ENCODE measurements around the gene DDX59.

DDX59 gene

DNA sequence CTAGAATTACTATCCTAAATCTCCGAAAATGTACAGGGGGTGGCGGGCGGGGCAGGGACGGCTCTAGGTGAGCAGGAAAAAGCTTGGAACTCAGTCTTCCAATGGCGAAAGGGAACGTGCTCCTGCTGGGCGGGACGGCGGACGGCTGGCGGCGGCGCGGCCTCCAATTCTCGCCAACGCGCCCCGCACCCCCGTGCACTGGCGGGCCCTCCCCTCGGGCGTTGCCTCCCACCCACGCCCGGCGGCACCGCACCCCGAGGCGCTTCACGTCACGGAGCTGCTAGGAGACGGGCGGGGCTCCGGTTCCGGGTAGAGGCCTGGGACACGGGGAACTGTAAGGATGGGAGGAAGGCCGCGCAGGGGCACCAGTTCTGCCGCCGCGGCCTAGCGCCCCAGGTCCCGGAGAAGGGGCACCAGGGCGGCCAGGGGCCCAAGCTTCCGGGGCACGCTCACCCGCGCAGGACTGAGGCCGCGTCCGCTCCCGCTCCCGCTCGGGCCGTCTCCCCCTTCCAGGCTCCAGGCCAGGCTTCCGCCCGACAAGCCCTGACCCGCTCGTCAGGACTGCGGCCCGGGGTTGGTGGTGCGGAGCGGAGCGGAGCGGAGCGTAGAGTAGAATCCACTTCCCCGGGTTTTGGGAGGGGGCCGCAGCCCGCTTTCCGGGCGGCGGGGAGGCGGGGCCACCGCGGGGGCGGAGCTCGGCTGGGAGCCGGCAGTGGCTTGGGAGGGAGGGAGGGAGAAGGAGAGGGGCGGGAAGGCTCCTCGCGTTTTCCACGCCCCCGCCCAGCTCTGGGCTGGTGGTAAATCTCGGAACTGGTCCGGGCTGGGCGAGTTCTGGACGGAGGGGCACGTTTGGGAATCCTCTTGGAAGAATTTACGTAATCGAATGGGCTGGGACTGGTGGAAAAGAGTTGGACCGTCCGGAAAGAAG, at the start of gene DDX59:
Gene DDX59, minus strand, starts transcription at position 594 of the 928 bp plus-strand sequence. CDS start 3,167 bp downstream, outside the sequence.
- no peak for FAIRE-seq

DNA sequence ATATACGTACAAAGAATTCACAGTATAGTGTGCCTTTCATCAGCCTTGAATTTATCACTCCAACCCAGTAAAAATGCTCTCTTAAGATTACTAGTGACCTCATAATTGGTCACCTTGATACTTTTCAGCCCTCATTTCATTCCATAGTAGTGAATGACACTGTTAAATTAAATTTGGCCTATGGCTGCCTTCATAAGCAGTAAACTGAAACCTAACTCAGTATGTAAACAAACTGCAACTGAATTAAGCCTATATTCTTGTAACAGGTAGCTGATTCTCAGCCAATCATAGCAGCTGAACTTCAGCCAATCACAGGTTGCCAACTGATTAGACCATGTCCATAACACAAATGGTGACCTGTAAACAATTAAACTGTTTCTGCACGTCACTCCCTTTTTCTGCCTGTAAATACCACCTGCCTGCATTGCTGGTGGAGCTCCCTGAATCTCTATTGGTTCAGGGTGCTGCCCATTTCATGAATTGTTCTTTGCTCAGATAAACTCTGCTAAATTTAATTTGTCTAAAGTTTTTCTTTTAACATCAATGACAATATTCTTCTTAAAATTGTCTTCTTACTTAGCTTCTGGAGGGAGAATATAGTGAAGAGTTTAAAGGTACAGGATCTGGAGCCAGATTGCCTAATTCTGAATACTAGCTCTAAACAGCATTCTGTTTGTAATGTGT, 44.9 kb upstream of the DDX59 start:
- no peak for FAIRE-seq

DNA sequence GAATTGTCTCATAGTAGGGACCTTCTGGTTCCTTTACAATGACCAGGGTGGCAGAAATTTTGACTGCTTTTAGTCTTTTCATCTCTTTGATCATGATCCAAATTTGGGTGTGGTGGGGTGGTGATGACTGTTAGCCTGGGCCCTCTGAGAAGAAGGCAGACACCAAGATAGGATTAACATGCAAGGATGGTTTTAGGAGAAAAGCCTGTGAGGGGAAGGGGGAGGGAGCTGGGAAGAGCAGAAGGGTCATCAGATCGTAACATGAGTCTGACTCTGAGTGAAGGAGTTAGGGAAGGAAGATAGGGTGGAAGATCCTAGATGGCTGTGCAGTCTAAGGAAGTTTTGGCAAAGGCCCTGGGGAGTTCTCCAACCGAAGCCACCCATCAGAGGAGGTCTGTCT, 40.5 kb upstream of the DDX59 start:
- FAIRE-seq: no peak

DNA sequence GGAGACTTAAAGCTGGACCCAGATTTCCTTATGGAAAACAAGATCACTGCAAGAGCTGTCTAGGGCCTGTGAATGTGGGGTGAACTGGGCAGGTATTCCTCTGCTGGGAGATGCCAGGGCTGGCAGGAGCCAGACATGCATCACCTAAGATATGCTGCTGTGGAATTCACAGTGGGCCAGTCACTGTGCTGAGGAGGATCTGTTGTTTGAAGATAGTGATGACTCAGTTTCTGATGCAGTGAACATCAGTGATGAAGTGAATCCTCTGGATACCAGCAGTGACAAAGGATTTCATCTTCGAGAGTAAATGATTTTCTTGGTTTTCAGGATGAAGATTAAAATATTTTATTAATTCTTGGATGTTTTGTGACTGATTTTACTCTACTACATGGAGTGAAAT, 39.1 kb upstream of the DDX59 start:
- FAIRE-seq: no peak

DNA sequence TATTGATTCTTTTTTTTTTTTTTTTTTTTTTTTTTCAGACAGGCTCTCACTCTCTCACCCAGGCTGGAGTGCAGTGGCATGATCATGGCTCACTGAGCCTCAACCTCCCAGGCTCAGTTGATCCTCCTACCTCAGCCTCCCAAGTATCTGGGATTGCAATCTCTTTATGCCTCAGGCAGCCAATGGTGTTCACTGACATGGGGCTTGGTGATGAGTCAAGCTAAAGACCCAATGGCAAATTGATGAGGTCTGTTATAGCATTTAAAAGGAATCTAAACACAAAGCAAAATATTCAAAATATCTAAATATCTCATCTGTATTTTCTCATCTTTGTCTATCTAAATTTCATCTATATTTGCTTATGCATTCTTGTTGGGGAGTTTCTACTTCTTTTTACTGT, 38.5 kb upstream of the DDX59 start:
- no peak for FAIRE-seq

DNA sequence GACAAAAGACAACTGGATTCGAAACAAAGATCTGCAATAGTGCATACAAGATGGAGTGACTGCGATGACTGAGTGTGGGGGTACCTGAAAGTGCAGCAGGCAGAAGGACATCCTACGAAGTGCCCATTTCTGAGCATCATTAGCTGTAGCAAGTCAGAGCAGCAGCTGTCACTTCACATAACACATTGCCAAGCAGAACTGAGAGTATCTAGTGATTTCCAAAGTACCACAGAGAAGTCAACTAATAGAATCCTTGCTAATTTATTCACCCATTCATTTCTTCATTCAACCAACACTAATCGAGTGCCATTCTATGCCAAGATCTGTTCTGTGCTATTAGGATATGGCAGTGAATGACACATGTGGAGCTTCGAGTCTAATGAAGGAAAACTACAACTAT, 37.4 kb upstream of the DDX59 start:
- FAIRE-seq: no peak

DNA sequence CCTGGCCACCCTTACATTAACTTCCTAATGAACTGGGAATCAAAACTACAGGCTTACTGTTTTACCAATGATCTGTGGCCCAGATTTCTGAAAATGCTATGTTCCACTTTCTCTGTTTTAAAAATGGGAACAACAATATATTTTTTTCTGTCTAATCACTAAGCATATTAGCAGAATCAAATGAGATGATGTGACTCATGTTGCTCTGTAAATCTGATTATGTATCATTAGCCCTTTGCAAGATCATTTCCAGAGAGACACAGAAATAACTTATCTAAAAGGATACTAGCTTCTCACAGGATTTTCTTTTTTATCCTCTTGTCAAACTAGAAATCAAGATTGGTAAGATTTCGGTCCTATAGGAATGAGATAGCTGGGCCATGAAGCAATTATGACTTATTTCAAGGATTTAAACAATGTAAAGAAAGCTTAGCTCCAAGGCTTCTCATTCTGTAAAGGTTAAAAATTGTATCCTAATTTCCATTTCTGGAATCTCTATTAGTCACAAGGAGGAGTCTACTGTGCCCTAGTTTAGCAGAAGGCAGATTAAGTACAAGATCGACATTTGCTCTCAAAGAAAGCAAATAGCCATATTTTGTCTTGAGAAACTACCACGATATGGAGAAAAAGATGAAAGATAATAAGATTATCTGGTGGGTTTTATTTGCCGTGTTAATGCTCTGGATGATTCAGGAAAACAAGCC, 36.6 kb upstream of the DDX59 start:
- FAIRE-seq: no peak

DNA sequence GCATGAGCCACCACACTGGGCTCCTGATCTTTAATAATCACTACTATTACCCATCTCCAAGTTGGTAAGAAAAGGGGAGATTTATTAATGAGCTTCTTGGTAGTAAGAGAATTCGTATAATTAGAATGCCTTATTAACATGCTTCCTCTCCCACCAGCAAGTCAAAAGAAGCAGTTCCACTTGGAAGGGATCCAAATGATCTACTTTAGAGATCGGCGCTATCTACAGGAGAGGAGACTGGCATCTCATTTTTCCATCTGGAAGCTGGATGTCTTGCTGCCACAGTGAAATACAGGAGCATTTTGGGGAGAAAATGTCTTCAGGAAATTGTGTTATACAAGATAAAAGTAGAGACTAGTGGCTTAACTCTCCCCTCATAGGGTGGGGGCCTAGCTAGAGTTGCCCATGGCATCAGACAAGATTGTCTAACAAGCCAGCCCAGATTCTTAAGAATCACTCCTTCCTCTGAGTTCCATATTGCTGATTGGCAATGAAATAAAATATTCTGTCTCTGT, 35.3 kb upstream of the DDX59 start:
- no peak for FAIRE-seq

DNA sequence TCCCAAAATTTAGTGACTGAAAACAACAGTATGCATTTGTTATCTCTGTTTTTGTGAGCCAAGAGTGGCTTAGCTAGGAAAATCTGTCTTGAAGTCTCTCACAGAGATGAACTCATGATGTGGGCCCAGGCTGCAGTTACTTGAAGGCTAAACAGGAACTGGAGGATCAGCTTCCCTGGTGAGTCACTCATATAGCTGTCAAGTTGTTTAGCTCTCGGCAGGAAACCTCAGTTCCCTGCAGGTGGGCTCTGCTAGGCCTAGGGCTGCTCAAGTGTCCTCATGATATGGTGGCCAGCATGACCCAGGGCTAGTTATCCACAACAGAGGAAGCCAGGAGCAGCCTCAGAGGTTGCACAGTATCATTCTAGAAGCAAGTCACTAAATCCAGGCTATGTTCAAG, 30.2 kb upstream of the DDX59 start:
- FAIRE-seq: no peak

DNA sequence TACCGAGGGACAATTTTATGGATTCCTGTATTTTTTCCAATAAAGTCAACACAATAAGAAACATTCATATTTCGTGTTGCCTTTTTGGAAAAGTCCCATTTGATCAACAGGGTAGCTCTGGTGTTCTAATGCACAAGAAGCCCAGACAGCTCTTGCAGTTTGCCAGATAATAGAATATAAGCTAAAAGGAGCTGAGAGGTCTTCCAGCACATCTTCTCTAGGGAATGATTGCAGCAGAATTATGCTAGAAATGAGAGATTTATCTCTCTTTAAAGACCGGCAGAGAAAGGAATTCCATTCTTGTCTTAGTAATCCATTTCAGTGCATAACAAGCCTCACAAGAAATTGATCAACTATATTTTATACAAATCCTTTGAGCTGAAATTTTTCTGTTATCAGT, 25.0 kb upstream of the DDX59 start:
- no peak for FAIRE-seq

DNA sequence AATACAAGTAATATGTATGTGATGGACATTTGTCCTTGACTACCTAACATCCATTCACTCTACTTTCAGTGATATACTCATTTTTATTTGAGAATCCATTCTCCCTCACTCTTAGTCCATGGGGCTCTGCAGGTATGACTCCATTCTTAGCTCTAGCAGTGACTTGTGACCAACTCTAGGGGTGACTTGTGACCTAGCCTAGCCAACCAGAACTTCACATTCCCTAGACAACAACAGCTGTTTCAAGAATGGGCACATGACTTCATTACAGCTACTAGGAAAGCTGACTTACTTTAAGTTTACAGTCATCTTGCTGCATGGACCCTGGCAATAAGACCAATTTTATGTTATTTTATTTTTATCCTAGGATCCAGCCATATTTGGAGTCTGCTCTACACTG, 23.6 kb upstream of the DDX59 start:
- no peak for FAIRE-seq

DNA sequence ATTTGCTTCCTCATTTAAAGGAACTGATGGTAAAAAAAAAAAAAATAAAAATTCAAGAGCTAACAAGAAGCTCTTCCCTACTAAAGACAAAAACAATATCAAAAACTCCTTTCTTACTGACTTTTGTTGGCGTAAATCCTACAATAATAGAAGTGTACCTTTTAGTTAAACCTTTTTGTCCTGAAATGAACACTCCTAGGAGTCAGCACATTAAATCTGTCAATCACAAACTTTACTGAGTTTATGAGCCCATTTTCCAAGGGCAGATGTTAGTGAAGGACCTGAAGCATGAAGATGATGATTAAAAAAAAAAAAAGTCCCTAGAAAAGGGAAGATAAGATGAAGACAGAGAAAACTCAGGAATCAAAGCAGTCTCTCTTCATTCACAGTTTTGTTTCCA, 22.6 kb upstream of the DDX59 start:
- no peak for FAIRE-seq

DNA sequence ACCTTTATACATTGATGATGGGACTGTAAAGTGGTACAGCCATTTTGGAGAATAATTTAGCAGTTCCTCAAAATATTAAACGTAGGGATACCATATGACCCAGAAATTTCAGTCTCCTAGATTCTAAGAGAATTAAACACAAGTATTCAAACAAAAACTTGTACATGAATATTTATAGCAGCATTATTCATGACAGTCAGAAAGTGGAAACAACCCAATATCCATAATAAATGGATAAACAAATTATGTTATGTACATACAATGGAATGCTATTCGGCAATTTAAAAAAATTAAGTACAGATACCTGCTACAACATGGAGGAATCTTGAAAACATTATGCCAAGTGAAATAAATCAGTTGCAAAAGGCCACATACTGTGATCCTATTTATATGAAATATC, 16.9 kb upstream of the DDX59 start:
- no peak for FAIRE-seq

DNA sequence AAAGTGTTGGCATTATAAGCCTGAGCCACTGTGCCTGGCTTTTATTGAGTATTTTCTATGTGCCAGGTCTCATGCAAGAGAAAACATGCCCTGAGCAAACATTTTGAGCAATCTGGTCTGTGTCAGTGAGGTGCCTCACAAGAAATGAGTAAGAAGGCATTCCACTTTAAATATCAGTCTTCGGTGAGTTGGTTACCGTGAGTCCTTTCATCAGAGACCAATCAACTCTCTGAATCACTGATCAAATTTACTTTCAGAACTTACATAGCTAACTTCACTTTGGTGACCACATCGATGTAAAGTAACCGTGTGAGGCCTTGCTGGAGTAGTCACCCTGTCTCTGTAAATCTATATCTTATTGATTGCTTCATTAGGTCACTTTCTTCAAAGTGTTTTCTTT, 14.3 kb upstream of the DDX59 start:
- no peak for FAIRE-seq

DNA sequence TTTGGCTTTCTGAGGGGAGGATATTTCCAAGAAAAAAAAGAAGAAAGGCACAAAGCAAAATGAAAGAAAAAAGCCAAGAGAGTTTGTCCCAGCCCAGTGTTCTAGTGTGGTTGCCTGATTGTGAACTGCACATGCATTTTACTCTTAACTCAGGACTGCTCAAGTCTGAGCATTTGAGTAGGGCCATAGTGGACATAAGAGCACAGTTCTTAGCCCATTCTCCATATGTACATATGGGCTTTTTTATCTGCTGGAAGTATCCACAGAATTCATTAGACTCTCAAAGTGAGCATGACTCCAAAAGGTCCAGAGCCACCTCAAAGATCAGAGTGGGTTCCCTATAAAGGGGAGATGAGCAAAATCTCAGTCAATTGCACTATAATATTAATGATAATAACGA, 13.6 kb upstream of the DDX59 start:
- FAIRE-seq: no peak

DNA sequence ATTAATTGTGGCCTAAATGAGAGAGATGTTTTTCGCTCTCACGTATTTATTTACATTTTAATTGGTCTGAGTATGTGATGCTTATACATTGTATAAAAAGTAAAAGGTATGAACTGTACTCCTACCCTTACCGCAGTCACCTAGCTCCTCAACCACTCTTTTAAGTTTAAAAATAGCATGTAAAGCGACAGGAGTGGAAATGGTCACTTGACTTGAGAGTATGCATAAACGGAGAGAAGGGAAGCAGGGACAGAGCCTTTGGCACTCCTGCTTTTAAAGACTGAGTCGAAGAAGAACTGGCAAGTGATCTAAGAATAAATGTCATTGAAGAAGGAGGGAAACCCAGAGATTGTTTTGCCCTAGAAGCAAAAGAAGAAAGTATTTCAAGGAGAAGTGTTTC, 11.5 kb upstream of the DDX59 start:
- no peak for FAIRE-seq

DNA sequence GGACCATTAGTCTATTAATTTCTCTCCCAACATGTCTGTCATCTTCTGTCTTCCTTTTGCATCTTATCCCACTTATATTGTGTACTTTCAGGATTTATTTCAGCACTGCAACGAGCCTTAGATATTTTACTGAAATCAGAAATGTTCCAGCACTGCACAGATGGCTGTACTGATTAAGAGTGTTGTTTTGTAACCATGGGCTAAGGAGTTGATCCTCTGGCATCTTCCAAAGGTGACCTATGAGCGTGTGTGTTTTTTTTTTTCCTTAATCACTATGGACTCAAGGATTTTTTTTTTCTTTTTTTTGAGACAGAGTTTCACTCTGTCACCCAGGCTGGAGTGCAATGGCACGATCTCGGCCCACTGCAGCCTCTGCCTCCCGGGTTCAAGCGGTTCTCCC, 7.1 kb upstream of the DDX59 start:
- no peak for FAIRE-seq

DNA sequence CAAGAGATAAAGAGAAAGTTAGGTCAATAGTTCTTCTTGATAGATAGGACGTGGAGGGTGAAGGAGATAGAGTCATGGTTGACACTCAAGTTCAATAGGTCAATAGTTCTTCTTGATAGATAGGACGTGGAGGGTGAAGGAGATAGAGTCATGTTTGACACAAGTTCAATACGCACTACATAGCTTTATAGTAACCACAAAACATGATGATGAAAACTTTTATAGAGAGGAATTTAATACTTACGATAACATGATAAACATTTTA, 5.8 kb upstream of the DDX59 start:
- FAIRE-seq: no peak

DNA sequence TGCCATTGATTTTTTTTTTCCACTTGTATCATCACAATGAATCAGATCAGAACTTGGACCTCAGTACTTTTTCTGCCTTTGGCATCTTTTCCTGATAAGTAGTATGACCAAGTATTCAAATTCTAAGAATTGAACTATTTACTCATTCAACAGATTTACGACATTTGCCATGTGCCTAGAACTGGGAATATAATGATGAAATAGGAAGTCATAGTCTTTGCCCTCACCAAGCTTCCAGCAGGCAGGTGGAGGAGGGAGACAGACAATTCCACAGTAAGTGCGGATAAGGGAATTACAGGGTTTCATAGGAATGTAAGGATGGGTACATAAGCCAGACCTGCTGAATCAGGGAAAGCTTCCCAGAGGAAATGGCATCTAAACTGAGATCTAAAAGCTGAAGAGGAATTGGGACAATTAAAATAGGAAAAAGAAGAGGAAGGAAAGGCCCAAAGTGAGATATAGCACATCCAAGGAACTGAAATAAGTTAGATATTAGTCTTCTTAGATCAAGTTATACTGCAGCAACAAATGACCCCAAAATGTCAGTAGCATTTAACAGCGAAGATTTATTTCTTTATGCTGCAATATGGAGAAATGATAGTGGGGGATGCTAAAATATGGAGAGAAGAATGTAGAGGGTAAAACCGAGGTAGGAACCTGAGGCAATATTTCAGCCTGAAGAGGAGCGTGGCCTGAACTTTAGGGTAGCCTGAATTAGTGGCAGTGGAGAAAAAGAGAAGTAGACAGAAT, 5.3 kb upstream of the DDX59 start:
- no peak for FAIRE-seq

DNA sequence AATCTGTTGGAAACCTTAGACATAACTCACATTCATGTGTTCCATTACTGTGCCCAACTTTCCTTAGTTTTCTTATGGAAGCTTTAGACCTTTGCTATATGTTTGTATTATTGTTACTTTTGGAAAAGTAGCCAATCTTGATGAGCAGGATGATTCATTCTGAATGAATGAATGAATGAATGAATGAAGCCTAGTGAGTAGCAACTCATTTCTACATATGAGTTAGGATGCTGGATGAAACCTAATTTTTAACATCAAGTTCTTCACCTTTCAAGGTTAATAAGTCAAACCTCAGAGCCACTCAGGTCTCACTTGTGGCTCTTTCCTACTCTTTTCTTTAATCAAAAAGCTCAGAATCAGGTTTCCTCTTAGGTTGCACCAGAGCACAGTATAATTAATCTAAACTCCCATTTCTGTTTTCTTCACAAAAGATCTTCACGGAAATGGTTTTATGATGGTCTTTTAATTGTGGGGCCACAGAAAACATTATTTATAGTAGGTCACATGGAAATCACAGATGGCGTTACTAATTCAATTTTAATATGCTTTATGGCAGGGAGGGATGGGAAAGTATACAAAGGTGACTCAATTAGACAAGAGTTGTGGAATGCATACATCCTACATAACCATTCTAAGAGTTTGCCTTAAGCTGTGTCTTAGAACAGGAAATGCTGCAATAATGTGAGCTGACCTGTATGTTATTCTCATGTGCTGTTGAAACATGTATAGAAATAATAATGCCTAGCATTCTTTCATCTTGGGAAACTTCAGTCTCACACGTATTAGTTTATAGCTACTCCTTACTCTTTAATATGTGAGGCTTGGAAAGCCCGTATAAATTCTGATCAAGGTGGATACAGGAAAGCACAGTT, 4.5 kb upstream of the DDX59 start:
- no peak for FAIRE-seq

DNA sequence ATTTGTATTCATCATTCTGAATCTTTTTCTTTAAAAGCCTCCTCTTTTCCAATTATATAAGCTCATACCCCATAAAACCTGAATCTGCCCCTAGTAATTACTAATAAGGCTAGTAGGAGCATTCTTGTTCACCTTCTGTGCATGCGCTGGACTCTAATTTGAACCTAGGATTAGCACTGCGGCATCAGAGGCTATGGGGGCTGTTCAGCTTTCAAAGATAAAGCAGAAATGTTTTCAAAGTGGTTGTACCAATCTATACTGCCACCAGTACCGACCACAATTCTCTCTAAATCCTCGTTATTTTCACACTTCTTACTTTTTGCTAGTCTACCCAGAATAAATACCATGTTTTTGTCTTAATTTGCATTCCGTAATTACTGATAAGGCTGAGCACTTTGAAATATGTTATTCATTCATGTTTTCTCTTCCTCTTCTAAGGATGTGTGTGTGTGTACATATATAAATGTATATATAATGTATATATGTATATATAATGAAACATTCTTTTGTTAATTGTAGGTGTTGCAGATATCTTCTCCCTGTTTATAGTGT, 1.6 kb upstream of the DDX59 start:
- FAIRE-seq: no peak

Data from colon (tissue), 2 donors.